HG02938 (cell line): ENCODE results near the gene GLUL.
"Not testable (repeated sequence)": the region's sequence is repeated elsewhere in the genome, so short reads cannot be mapped to it uniquely, and the experiment has no call there.

Source experiments
- ATAC-seq: cut with Tn5 transposase; IDR thresholded peaks from one replicate; pipeline ENCODE4 v1.9.1; 2021; ENCODE audit warnings: mild to moderate bottlenecking, moderate library complexity; ENCODE audit not compliant: unreplicated experiment

The GLUL gene

DNA sequence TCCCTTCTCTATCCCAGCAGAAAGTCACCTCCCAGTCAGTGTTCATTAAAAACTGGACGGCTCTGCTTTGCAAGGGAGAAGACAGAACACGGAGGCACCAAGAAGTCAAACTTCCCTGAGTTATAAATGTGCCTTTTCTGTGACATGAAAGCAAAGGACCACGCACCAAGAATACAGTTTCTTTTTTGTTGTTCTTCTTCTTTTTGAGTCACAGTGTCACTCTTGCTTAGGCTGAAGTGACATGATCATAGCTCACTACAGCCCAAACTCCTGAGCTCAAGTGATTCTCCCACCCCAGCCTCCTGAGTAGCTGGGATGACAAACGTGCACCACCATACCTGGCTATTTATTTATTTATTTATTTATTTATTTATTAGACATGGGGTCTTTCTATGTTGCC is 22.7 kb downstream of the GLUL start:
- ATAC-seq = no peak

- no peak for ATAC-seq
Observed at GRCh38 chr1:182368358-182368757, 23.2 kb downstream of the GLUL start.

DNA sequence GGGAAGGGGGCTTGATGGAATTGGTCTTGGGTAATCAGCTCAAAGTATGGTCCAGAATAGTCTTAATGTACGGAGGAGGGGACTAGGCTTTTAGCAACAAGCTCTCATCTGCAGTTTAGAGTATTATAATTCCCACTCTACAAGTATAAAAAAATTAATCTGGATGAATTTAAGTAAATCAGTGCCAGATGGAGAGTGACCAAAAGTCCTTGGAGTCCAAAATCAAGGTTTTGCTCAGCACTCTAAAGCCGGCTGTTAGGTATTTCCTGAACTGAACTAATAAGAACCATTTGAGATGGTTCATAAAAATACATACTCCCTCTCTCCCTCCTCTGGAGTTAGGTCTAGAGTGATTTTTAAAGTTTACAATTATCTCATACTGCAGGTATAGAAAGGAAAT is 23.7 kb downstream of the GLUL start:
- ATAC-seq = no peak

DNA sequence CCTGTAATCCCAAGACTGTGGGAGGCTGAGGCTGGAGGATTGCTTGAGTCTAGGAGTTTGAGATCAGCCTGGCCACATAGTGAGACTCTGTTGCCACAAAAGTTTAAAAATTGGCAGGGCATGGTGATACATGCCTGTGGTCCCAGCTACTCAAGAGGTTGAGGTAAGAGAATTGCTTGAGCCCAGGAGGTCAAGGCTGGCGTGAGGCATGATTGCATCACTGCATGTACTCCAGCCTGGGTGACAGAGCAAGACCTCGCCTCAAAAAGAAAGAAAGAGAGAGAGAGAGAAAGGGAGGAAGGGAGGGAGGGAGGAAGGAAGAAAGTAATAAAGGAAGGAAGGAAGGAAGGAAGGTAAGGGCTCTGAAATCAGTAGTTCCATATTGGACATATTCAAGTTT is 25.0 kb downstream of the GLUL start:
- no peak for ATAC-seq

- ATAC-seq = no peak
Observed at GRCh38 chr1:182359645-182360044, 31.9 kb downstream of the GLUL start.

GRCh38 chr1:182357913-182358312 is 33.7 kb downstream of the GLUL start:
- ATAC-seq = no peak

- ATAC-seq = no peak
Observed at GRCh38 chr1:182357171-182357570, 34.4 kb downstream of the GLUL start.

- no peak for ATAC-seq
Observed at GRCh38 chr1:182355723-182356098, 35.9 kb downstream of the GLUL start.

DNA sequence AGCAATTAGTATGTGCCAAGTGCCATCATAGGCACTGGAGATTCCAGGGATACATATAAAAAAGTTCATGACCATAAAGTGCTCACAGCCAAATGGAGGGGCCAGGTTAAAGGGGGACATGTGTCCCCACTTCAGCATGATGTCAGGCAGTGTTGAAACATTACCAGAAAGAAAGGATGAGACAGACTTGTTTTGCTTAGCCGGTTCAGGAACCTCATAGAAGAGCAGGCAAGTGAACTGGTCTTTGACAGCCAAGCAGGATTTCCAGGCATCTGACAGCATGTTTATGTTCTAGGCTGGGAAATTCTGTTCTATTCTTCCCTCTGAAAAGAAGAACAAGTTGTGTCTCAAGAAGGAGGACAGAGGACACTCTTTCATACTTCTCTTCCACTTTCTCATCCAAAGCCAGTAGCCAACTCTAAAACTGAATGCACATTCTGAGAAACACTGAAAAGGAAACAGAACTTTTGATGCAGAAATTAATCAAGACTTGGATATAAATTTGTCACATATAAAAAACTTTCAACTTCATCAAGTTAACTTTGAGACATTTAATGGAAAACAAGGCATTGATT is 39.7 kb downstream of the GLUL start:
- ATAC-seq = no peak

DNA sequence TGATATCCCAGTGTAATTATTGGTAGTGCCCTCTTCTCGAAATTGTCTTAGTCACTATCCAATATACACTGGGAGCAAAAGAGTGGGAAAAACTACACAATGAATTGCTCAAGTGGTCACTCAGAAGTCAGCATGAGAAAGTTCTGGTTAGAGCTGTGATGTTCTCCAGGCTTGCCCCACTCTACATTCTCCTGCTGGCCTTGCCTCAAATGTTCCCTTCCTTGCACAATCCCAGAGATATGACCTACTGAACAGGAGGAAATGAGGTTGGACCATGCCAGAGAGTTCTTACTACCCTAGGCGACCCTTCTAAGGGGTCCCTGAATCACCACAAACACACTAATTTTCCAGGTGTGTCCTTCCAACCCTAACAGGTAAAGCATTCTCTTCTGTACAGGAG is 40.8 kb downstream of the GLUL start:
- no peak for ATAC-seq

DNA sequence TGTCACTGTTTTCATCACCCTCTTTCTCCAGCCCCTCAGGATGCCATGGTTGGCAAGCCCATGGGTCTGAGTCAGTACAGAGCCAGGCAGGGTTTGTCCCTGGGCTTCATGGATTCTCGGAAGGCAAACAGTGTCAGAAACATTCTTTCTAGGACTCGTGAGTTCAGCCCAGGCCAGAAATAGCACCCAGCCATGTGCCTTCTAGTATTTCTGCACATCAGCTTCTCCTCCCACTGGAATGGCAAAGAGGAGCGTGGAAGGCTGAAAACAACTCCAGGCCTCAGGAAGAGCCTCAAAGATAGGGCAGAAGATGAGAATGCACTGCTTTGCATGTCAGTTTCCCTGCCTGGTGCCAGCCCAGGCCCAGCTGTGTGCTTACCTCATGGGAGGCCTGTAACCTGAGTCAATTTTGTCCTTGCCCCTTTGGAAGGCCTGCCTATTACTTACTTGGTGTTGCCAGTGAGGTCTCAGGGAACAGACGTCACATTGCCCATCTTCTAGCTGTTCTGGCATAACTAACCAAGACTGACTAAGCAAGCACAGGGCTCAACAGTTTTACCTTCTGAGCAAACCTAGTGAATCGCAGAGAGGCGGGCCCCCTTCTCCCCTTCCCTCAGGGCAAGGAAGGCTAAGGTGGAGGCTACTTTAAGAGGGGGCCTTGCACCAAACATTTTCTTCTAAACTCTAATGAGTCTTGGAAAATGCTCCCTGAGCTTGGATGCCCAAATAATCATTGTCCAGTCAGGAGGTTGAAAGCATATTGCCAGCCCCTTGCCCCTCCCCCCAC is 42.4 kb downstream of the GLUL start:
- no peak for ATAC-seq

GRCh38 chr1:182347019-182347418 is 44.6 kb downstream of the GLUL start:
- ATAC-seq = no peak

- no peak for ATAC-seq
Observed at GRCh38 chr1:182340233-182341058, 51.1 kb downstream of the GLUL start.

GRCh38 chr1:182339684-182340083 is 51.9 kb downstream of the GLUL start:
- no peak for ATAC-seq

DNA sequence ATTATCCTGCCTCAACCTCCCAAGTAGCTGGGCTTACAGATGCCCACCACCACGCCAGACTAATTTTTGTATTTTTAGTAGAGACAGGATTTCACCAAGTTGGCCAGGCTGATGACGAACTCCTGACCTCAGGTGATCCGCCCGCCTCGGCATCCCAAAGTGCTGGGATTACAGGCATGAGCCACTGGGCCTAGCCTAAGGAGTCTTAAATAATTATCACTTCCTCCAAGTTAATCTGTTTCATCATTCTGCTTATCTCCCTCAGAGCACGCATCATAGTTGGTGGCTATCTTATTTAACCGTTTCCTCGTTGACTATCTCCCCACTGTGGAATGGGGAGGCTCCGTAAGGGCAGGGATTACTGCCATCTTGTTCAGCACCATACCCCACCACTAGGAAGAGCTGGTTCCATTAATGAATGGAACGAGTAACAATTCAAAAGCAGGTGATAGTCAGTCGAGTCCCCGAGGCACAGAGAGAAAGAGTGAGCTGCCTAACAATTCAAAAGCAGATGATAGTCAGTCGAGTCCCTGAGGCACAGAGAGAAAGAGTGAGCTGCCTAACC is 52.7 kb downstream of the GLUL start:
- ATAC-seq = no peak

DNA sequence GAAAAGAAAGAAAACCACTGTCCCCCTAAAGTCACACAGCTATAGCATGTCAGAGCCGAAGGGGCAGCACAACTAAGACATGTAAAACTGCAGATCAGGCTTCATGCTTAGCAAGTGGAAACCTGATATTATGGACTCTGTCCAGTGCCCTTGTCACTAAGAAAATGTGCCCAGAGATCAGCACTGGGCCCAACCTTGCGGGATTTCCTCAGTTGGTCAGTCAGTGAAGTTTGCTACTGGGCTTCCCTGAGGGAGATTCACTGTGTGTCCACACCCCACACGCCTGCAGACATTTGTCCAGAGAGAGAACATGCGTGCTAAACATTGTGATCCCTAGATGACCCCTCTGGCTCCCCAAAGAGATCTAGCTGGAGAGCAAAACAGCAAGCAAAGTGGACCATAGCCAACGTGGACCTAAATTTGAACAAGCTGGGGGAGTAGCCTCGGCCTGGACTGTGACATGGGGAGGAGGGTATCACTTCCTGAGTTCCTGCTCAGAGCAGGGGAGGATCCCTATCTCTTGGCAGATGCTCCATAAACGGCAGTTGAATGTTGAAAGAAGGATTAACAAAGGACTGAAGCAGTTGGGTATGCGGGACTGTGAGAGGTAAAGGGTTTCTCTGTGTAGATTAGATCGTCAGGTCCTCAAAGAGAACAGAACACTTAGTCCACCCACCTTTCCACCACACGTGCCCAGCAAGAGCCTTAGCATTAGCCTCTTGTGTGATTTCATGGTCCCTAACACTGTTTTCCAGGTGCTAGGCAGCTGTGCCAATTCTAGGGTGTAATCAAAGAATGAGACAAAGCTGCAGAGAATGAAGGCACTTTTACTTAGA is 53.6 kb downstream of the GLUL start:
- ATAC-seq = no peak

GRCh38 chr1:182335771-182336566 is 55.6 kb downstream of the GLUL start:
- ATAC-seq = no peak

GRCh38 chr1:182333071-182333571 is 58.5 kb downstream of the GLUL start:
- ATAC-seq = not testable (repeated sequence)

DNA sequence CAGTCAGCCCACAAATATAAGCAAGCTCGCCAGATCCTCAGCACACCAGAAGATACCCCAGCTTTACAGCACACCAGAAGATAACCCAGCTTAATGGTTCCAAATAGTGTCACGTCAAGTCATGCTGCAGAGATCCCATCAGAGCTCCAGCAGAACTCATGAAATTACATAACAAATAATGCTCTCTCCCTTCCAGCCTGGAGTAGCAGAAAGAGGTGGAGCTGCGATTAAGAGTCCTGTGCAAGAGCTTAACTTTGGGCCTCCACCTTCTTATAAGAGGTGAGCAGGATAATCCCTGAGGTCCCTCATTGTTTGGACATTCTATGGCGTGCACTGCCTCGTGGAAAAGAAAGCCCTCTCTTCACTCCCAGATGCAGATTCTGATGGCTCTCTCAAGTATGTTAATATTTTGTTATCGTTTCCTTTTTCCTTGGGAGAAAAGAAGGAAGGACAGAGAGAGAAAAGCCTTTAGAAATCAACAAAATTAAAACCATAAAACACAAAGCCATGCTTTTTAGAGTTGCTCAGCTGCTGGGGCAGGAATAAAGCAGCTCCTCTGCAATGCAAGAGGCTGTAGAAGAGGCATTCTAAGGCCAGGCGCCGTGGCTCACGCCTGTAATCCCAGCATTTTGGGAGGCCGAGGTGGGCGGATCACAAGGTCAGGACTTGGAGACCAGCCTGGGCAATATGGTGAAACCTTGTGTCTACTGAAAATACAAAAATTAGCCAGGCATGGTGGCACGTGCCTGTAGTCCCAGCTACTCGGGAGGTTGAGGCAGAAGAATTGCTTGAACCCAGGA is 59.1 kb downstream of the GLUL start:
- no peak for ATAC-seq
